HL-60/S4 treated with retinoic acid at 250 ng/mL for 4 days and 3 days (cell line): Measurements from ENCODE around the gene PFKFB3.
"Not testable (repeated sequence)": the region's sequence is repeated elsewhere in the genome, so short reads cannot be mapped to it uniquely, and the experiment has no call there.

Experiments used
- in situ Hi-C: fragments of 300-500 bp; cut with MboI; formaldehyde crosslinking; loops from 2 replicates; pipeline ENCODE4 v1.7.0; 2022; ENCODE audit warnings: low sequenced_read_pairs

The PFKFB3 gene

DNA sequence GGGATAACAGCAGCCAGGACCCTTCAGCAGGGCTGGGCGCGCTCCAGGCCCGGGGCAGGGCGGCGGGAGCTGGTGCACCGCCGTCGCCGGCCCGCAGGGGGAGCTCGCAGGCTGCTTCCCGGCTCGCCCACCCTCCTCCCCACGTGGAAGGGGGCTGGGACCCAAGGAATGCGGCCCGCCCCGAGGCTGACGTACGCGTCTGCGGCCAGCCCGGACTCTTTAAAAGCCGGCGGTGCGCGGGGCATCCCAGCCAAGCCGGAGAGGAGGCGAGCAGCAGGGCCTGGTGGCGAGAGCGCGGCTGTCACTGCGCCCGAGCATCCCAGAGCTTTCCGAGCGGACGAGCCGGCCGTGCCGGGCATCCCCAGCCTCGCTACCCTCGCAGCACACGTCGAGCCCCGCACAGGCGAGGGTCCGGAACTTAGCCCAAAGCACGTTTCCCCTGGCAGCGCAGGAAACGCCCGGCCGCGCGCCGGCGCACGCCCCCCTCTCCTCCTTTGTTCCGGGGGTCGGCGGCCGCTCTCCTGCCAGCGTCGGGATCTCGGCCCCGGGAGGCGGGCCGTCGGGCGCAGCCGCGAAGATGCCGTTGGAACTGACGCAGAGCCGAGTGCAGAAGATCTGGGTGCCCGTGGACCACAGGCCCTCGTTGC is at the start of gene PFKFB3:
TSS of gene PFKFB3 (plus strand) at position 249 of the 647 bp plus-strand sequence. CDS start at position 578, 329 bp downstream.
- in situ Hi-C loops: no loop called here

DNA sequence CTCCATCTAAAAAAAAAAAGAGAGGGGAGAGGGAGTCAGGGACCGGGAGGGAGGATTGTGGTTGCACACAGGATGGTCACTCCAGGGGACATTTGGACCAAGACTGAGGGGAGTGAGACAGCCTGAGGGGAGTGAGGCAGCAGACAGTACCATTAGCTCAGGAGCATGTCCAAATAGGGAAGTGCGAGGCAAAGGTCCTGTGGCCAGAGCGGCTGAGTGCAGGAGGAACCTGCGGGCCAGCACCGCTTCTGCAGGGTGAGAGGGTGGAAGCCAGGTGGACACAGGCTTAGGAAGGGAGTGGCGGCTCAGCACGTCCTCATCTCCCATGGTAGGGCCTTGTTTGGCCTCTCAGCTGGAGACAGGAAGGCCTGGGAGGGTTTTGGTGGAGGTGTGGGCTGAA is 48.9 kb upstream of the PFKFB3 start:
- in situ Hi-C loops: no loop called here

DNA sequence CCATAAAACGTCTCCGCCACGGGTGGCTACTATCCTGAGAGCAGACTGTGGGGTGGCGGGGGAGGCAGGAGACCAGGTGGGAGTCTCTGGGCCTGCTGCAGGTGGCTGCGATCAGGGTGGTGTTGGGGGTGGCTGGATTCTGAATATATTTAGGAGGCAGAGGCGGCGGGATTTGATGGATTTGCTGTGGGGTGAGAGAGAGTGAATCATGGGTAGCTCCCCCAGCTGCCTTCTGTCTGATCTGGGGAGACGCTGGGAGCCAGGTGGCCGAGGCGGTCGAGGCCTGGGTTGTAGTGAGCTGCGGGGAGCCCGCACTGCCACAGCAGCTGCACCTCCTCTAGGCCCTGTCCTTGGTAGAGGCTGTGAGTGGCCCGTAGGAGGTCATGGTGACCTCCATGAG is 48.2 kb upstream of the PFKFB3 start:
- in situ Hi-C loops: no loop called here

DNA sequence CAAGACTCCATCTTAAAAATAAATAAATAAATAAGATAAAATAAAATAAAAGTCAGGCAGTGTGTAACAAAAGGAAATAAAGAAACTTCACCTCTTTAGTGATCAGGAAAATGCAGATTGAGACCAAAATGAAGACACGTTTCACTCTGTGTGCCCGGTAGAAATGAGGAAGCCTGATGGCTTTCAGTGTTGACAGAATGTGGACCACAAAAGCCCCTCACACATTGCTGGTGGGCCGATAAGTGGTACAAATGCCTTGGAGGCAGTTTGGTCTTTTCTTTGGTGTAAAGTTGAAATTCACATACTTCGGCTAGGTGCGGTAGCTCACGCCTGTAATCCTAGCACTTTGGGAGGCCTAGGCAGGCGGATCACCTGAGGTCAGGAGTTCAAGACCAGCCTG is 44.5 kb upstream of the PFKFB3 start:
- in situ Hi-C loops: no loop called here

DNA sequence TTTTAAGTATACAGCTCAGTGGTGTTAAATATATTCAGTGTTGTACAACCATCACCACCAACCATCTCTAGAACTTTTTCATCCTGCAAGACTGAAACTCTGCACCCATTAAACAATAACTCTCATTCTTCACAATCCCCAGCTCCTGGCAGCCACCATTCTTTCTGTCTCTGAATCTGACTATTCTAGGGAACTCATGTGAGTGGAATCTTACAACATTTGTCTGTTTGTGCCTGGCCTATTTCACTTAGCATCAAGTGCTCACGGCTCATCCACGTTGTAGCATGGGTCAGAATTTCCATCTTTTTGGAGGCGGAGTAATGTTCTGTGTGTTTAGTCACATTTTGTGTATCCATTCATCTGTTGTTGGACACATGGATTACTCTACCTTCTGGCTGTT is 40.8 kb upstream of the PFKFB3 start:
- in situ Hi-C loops: no loop called here

DNA sequence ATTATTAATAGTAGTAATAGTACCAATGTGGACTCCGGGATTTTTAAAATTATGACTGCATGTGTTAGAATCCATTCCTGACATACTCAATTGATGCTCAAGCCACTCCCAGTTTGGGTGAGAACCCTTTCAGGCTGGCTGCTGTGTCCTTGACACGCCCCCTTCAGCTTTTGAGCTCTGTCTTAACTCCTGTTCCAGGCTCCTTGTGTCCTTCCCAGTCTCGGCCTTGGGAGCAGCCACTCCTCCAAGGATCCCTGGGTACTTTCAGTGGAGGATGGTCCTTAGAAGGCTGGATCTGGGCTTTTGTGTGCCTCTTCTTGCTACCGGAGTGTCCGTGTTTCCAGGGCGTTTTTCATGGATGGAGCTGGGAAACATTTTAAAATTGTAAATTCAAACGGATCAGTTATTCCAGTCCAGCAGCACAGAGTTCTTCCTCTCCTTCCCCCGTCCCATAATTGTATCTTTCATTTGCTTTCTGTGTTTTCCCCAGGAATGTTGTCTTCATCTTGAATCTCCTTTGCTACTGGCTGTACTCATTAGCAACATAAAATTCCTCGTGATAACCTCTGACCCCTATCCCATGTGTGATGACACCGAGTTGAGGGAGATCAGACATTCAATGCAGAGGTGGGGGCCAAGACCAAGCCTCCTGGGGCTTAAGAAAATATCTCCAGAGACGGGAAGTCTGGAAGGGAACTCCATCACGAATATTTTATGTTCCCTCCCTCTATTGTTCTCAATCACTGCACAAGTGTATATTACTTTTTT is 40.0 kb upstream of the PFKFB3 start:
- in situ Hi-C loops: no loop called here

DNA sequence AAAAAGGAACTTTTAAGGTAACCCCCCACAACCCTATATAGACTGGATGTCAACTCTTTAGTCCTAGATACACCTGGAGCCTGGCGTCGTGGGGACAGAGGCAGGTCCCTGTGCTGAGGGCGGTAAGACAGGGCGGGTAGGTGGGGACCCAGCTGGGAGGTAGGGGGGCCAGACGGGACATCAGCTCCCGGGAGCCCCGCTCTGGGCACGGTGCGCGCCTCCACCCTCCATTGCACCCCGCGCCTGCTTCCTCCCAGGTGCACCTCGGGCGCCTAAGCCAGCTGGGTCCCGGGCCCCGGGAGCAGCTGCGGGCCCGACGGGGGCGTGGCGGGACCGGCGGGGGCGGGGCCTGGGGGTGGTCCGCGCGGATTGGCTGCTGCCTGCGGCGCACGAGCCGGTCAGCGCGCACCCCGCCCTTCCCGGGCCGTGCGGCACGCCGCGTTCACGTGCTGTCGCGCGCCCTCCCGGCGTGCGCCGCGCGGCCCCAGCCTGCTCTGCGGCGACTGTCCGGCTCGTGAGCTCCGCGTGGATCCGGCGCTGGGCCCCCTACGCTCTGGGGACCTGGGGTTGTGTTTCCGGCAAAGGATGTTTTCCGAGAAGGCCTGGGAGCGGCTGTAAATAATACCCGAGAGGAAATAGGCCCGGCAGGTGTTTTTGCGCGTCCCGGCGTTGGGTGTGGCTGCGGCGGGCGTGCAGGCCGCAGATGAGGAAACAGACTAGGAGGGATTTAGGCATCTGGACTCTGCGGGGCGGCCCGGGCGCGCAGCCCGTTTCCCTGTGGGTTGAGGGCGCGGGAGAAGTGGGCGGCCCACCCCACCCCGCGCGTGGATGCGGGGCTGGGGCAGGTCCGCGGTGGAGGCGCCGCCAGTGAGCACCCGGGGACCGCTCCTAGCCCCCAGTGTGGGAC is 39.1 kb upstream of the PFKFB3 start:
- in situ Hi-C loops: no loop called here

DNA sequence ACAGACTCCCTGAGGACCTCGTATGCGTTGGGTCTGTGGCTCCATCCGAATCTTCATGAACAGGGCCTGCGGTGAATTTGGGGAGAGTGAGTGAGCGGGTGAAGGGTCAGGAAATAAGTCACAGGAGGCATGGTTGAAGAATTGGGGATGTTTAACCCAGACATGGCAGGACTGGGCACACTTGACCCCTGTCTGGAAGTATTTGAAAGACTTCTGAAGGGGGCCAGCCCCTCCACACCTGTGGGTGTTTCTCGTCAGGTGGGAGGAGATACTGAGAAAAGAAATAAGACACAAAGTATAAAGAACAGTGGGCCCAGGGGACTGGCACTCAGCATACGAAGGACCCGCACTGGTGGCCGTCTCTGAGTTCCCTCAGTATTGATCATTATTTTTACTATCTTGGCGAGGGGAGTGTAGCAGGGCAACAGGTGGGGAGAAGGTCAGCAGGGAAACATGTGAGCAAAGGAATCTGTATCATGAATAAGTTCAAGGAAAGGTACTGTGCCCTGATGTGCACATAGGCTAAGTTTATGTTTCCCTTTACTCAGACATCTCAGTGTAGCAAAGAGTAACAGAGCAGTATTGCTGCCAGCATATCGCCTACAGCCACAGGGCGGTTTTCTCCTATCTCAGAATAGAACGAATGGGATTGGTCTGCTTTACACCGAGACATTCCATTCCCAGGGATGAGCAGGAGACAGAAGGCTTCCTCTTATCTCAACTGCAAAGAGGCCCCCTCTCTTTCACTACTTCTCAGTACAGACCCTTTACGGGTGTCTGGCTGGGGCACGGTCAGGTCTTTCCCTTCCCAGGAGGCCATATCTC is 38.2 kb upstream of the PFKFB3 start:
- in situ Hi-C loops: no loop called here

DNA sequence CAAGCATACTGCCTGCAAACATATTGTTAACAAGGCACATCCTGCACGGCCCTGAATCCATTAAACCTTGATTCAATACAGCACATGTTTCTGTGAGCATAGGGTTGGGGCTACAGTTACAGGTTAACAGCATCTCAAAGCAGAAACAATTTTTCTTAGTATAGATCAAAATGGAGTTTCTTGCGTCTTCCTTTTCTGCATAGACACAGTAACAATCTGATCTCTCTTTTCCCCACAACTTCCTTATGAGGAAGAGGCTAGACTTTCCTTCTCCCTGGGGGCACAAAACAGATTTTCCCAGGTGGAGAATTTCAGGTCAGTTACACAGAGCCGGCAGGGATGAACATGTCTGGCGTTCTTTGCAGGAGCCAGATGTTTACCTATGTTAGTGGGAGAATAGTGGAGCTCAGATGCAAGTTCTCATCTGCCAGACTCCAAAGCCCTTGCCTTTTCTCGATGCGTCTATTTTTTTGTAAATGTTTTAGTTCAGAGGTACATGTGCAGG is 37.5 kb upstream of the PFKFB3 start:
- in situ Hi-C loops: no loop called here

DNA sequence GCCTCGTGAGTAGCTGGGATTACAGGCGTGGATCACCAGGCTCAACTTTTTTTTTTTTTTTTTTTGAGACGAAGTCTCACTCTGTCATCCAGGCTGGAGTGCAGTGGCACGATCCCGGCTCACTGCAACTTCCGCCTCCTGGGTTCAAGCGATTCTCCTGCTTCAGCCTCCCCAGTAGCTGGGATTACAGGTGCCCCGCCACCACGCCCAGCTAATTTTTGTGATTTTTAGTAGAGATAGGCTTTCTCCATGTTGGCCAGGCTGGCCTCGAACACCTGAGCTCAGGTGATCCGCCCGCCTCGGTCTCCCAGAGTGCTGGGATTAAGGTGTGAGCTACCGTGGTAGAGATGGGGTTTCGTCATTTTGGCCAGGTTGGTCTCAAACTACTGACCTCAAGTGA is 36.8 kb upstream of the PFKFB3 start:
- in situ Hi-C loops: not testable (repeated sequence)

DNA sequence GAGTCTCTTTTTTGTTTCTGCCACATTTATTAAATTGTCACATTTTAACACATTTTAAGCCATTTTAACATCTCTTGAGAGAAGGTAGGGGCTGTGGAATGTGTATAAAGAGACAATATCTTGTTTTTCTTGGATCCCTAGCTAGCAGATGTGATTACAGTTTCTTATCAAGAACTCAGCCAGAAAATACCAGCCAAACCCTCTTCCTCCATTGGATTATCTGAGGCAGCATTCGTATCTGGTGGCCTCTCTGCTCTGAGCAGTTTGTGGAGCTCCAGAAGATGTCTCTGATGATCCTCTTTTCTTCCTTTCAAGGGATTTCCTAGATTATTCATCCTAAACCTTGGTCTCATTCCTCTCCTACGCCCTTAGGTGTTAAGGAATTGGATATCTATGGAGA is 35.3 kb upstream of the PFKFB3 start:
- in situ Hi-C loops: no loop called here

DNA sequence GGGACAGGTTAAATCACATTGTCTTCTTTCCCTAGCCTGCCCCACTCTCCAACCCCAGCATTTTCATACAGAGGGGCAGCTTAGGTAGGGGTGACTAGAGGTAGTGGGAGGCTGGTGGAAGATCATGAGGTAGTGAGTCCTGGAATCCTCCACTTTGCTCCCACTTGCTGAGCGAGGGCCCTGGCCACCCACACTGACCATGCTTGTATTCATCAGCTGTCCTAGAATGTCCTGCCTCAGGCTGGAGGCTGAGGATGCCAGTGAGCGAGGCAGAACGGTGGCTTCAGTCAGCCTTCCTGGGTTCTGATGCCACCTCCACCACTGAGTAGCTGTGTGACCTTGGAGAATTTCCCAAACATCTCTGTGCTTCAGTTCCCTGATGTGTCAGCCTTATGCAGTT is 34.6 kb upstream of the PFKFB3 start:
- in situ Hi-C loops: no loop called here

DNA sequence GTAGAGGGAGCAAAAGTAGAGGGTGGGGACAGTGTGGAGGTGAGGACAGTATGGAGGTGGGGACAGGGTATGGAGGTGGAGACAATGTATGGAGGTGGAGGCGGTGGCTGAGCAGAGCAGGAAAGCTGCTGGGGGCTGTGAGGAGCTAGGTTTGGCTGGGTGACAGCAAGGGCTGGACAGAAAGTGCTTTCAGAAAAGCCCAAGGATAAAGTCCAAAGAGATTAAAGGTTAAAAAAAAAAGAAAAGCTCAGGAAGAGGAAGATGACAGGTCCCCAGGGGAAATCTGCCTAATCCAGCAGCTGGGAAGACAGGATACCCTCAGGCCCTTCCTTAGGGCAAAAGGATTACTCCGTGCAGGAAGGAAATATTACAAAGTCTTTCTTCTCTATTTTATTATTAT is 32.1 kb upstream of the PFKFB3 start:
- in situ Hi-C loops: no loop called here

DNA sequence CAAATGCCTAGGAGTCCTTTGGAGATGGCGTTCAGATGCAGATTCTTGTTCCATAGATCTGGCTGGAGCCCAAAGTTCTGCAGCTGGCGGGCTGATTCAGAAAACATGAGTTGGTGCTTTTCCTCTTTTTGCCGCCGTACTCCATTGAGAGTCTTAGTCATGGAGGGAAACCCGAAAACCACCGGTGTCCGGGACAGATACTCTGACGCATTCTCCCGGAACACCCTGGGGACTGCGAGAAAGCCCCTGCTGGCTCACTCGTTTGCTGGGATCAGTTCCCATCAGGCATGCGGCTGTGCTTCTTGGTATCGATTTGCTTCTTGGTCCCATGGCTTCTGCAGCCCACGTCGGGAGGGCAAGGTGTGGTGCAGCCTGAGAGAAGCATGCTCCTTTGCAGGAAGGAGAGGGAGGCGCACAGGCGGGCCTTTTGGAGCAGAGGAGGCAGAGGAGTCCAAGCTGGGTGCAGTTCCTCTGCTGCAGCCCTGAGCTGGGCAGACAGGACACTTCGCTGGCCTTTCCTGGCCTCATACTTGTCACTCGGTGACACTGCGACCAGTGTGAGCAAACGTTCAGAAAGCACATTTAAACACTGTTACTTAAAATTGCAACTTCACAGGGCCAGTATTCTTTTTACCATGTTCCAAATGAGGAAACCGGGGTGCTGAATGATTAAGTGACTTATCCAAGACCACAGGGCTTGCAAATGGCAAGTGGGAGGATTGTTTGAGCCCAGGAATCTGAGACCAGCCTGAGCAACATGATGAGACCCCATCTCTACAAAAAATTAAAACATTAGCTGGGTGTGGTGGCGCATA is 30.6 kb upstream of the PFKFB3 start:
- in situ Hi-C loops: no loop called here

DNA sequence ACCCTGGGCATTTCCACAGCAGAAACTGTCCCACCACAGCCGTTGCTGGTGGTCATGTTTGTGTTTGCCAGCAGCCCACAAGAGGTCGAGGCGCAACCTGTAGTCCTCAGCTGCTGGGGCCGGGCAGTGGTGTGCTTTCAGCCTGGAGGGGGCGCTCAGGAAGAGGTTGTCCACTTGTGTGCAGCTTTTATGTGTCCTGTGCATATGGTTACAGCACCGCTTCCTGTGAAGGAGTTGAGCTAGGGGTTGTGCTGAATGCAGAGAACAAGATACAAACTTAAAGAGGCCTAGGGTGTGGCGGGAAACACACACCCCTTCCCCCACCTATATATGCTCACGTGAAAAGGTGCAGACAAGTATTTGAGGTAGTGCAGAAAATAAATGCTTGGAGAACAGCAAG is 29.5 kb upstream of the PFKFB3 start:
- in situ Hi-C loops: no loop called here

DNA sequence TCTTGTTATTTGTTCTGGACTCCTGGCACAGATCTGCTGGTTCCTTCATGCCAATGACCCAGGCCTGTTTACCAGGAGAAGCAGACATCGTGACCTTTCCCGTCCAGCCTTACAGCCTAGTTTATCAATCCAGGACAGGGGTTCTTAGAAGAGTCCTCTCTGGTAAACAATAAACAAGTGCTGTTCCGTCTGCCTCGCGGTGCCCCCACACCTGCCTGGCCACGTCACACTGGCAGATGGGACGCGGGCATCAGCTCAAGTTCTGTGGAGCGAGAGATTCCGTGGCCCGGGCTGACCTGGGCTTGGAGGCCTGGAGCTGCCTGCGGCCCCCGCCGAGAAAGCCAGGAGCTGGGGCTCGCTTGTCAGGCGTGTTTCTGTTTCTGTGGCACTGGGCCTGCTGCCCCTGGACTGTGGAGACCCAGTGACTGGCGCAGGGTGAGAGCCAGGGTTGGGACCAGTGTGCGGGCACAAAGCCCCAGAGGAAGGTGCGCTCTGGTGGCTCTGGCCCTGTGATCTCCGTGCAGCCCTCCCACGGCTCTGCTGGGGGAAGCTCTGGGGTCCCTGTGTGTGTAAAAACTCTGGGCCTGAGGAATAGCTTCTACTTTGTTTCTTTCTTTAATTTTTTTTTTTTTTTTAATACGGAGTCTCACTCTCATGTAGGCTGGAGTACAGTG is 28.4 kb upstream of the PFKFB3 start:
- in situ Hi-C loops: no loop called here

DNA sequence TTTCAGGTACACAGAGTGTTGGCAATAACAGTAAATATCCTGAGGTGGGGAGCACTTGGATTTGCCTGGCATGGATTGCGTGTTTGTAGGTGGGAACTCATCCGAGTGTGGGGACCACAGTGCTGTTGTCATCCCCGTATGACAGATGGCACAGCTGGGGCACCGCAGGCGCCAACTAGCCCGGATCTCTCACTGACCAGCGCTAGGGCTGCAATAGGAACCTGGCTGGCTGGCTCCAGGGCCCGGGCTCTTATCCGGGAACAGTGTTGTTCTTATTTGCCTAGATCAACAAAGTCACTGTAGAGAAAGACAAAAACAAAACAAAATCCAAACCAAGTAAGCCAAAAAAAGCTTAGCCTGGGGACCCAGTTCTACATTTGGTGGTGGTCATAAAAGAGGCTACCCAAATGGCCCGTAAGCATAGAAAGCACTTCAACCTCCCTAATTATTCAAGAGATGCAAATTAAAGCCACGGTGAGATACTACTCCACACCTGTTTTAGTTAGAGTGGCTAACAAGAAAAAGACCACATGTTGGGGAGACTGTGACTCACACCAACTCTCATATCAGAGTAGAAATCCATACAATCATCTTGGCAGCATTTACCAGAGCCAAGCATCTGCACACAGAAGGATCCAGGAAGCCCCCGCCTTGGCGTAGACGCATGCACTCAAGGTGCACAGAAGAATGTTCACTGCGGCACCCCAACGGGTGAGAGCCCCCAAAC is 27.2 kb upstream of the PFKFB3 start:
- in situ Hi-C loops: no loop called here

DNA sequence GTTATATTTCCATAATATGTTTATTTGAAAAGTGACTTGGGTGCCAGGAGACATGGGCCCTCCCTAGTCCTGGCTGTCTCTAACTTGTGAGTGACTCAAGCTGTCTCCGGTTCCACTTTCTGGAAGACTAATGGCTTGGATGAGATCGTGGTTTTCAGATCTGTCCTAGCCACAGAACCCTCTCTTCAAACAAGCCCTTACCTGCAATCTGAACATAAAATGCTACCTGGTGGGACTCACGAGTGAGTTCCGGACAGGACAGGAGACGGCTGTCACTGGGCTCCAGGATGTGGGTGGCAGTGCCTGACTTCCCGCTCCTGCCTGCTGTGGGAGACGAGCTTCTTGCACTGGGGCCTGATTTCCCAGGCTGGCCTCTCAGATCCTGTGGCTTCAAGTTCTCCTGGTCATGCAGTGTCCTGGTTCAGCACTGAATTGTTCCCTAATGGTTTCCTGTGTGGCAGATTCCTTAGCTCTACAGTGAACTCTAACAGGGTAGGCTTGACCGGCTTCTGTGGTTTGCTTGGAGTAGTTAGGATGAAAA is 26.0 kb upstream of the PFKFB3 start:
- in situ Hi-C loops: no loop called here
